Esophagus squamous epithelium (tissue), 5 donors: ENCODE data around the gene USP35. TPM values are rescaled to one million over a fixed set of nuclear protein-coding genes. Genes with fewer than 3 reads are reported as not detected.

ENCODE experiments used
- DNase-seq: peaks from one replicate; lab custom pipeline; 2025; lab: John Stamatoyannopoulos, UW
- H3K27ac ChIP-seq, 4 donors: fragments of 200-600 bp; sonication (generic); one replicate each; pipeline ENCODE4 v1.5.1; 2016 to 2019; ENCODE audit warnings: mild to moderate bottlenecking in 1 of 4
- H3K27me3 ChIP-seq, 4 donors: fragments of 200-600 bp; sonication (generic); 1 replicate in 3 of 4; 2 replicates in 1 of 4; pipeline versions ENCODE4 v1.5.1 to v1.6.0; 2017 to 2021; ENCODE audit warnings: antibody characterized with exemption in 1 of 4
- H3K36me3 ChIP-seq, 3 donors: fragments of 200-600 bp; sonication (generic); one replicate each; pipeline ENCODE4 v1.5.1; 2016 to 2019
- H3K4me1 ChIP-seq, 3 donors: fragments of 200-600 bp; sonication (generic); one replicate each; pipeline ENCODE4 v1.5.1; 2017 to 2019
- H3K4me3 ChIP-seq, 4 donors: fragments of 200-600 bp; sonication (generic); 1 replicate in 3 of 4; 2 replicates in 1 of 4; pipeline ENCODE4 v1.5.1; 2016 to 2019; ENCODE audit warnings: mild to moderate bottlenecking in 2 of 4, moderate library complexity in 1 of 4
- H3K9me3 ChIP-seq, 3 donors: fragments of 200-600 bp; sonication (generic); one replicate each; pipeline ENCODE4 v1.5.1; 2016 to 2019
- POLR2A ChIP-seq, 4 donors: fragments of 450-650 bp; IDR thresholded peaks; one replicate each; pipeline ENCODE4 v1.6.1; 2017; ENCODE audit warnings: antibody characterized with exemption in 4 of 4, mild to moderate bottlenecking in 4 of 4, moderate library complexity in 3 of 4
- WGBS, 2 donors: methylation state at CpG; one replicate each; pipeline ENCODE4 v1.1.5; 2018; 5-methylcytosine and 5-hydroxymethylcytosine counted together
- intact Hi-C: fragments of 100-400 bp; cut with DNase I; formaldehyde crosslinking; loops from one replicate; pipeline ENCODE4 v1.15.0; 2022
- total RNA-seq, 4 donors: library from RNA; depleted of rRNA; stranded (reverse); fragments of >200 nt; gene quantifications; one replicate each; pipeline ENCODE4 v1.1.0, GENCODE V29; 2016
- TF ChIP-seq, protein P1 (sequence below), 6 experiments: fragments of 450-650 bp in 4 of 6; fragments of 200-600 bp in 2 of 6; sonication (generic) in 2 of 6; IDR thresholded peaks; one replicate each; pipeline ENCODE4 v1.5.1; 2016 to 2019; ENCODE audit warnings: antibody characterized with exemption in 6 of 6, mild to moderate bottlenecking in 4 of 6, moderate library complexity in 4 of 6
- donor health status: DM: yes; HTN: yes; CAD: no.

Gene USP35
- total RNA-seq, 4 donors from 2014 or later = 4.5 to 7.0 (median 6.1) TPM

DNA sequence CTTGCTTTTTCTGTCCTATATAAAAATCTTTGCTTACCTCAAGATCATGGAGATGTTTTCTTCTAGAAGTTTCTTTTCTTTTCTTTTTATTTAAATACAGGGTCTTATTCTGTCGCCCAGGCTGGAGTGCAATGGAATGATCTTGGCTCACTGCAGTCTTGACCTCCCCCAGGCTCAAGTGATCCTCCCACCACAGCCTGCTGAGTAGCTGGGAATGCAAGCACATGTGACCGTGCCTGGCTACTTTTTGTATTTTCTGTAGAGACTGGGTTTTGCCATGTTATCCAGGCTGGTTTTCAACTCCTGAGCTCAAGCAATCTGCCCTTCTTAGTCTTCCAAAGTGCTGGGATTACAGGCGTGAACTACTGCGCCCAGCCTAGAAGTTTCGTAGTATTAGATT lies 45.3 kb downstream of the USP35 start:
- H3K27ac ChIP-seq = no peak overlapping the region
- intact Hi-C loops = no loop called here
- H3K4me1 ChIP-seq = peaks cover 0 to 33% (median 4%) of the 10 kb centered on the region in 3 donors
- H3K9me3 ChIP-seq = no peaks in the 10 kb centered on the region
- H3K27me3 ChIP-seq = no peaks in the 10 kb centered on the region
- no peaks in the 10 kb centered on the region for H3K36me3 ChIP-seq
- TF ChIP-seq, protein P1, sequence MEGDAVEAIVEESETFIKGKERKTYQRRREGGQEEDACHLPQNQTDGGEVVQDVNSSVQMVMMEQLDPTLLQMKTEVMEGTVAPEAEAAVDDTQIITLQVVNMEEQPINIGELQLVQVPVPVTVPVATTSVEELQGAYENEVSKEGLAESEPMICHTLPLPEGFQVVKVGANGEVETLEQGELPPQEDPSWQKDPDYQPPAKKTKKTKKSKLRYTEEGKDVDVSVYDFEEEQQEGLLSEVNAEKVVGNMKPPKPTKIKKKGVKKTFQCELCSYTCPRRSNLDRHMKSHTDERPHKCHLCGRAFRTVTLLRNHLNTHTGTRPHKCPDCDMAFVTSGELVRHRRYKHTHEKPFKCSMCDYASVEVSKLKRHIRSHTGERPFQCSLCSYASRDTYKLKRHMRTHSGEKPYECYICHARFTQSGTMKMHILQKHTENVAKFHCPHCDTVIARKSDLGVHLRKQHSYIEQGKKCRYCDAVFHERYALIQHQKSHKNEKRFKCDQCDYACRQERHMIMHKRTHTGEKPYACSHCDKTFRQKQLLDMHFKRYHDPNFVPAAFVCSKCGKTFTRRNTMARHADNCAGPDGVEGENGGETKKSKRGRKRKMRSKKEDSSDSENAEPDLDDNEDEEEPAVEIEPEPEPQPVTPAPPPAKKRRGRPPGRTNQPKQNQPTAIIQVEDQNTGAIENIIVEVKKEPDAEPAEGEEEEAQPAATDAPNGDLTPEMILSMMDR (IDR thresholded peaks at IDR 0.05) = no peak
- no peak for TF ChIP-seq POLR2A (IDR thresholded peaks at IDR 0.05)
- 79 to 90% methylated on average over 5 of the region's 5 CpGs for WGBS, 2 donors
- H3K4me3 ChIP-seq = no peak overlapping the region
- no peak for DNase-seq

DNA sequence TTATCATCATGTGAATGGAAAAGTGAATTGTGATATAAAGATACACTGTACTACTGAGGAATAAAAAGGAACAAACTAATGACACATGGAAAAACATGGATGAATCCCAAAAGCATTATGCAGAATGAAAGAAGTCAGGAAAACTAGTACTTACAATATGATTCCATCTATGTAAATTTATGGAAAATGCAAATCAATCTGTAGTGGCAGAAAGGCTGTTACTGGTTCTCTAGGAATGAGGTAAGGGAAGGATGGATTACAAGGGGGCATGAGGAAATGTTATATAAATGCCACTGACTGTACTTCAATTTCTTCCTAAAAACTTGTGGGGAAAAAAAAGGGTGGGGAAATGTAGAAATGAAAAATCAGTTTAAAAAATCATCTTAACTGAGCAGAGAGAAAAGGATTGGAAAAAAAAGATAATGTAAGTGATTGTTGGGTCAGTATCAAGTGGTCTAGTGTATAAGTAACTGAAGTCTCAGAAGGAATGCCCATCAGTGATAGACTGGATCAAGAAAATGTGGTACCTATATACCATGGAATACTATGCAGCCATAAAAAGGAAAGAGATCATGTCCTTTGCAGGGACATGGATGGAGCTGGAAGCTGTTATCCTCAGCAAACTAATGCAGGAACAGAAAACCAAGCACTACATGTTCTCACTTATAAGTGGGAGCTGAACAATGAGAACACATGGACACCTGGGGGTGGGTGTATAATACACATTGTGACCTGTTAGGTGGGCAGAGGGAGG lies 48.8 kb downstream of the USP35 start:
- H3K27ac ChIP-seq = no peak overlapping the region
- TF ChIP-seq, protein P1 (IDR thresholded peaks at IDR 0.05) = no peak
- intact Hi-C loops = no loop called here
- no peaks in the 10 kb centered on the region for H3K27me3 ChIP-seq
- no peak overlapping the region for H3K4me3 ChIP-seq
- no peaks in the 10 kb centered on the region for H3K36me3 ChIP-seq
- peaks cover 0 to 5% (median 0%) of the 10 kb centered on the region in 3 donors for H3K9me3 ChIP-seq
- peaks cover 0 to 9% (median 4%) of the 10 kb centered on the region in 3 donors for H3K4me1 ChIP-seq
- no peak for DNase-seq

- H3K4me1 ChIP-seq = no peaks in the 10 kb centered on the region
- no peak overlapping the region for H3K4me3 ChIP-seq
- peaks cover 0 to 5% (median 0%) of the 10 kb centered on the region in 3 donors for H3K9me3 ChIP-seq
- TF ChIP-seq, protein P1 (IDR thresholded peaks at IDR 0.05) = no peak
- no peak for DNase-seq
- no peaks in the 10 kb centered on the region for H3K36me3 ChIP-seq
- no peak overlapping the region for H3K27ac ChIP-seq
- intact Hi-C loops = no loop called here
- H3K27me3 ChIP-seq = no peaks in the 10 kb centered on the region
- 83 to 100% methylated on average over 1 of the region's 1 CpG for WGBS, 2 donors
These were observed 51.1 kb downstream of the USP35 start for GRCh38 chr11:78239781-78240180.

GRCh38 chr11:78241475-78241874 lies 52.8 kb downstream of the USP35 start:
- Histone ChIP-seq H3K27me3 (no peaks in the 10 kb centered on the region), H3K36me3 (peaks cover 0 to 5% (median 0%) of the 10 kb centered on the region in 3 donors), H3K9me3 (peaks cover 0 to 5% (median 0%) of the 10 kb centered on the region in 3 donors), H3K4me3 (no peak overlapping the region), H3K4me1 (no peaks in the 10 kb centered on the region), H3K27ac (no peak overlapping the region)
- no peak for DNase-seq
- intact Hi-C loops = no loop called here
- no peak for TF ChIP-seq POLR2A (IDR thresholded peaks at IDR 0.05)
- TF ChIP-seq, protein P1 (IDR thresholded peaks at IDR 0.05) = no peak

DNA sequence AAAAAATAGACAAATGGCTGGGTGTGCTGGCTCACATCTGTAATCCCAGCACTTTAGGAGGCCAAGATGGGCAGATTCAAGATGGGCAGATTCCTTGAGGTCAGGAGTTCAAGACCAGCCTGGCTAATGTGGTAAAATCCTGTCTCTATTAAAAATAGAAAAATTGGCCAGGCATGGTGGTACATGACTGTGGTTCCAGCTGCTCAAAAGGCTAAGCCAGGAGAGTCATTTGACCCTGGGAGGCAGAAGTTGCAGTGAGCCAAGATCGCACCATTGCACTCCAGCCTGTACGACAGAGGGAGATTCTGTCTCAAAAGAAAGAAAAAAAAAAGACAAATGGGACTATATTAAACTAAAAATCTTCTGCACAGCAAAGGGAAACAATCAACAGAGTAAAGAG lies 55.4 kb downstream of the USP35 start:
- Histone ChIP-seq H3K27me3 (no peaks in the 10 kb centered on the region), H3K4me3 (no peak overlapping the region), H3K36me3 (peaks cover 0 to 25% (median under 1%) of the 10 kb centered on the region in 3 donors), H3K9me3 (peaks cover 0 to 5% (median 0%) of the 10 kb centered on the region in 3 donors), H3K27ac (no peak overlapping the region), H3K4me1 (no peaks in the 10 kb centered on the region)
- DNase-seq = no peak
- intact Hi-C loops = no loop called here
- TF ChIP-seq, protein P1 (IDR thresholded peaks at IDR 0.05) = no peak
- no peak for TF ChIP-seq POLR2A (IDR thresholded peaks at IDR 0.05)
- 63 to 72% methylated on average over 2 of the region's 2 CpGs for WGBS, 2 donors
